Parathyroid adenoma (tissue), 2 donors: ENCODE measurements around the gene NKAP.
A peak's percentile ranks its signal among the peaks of the same experiment; 100 is the strongest.

Experiments used
- H2AFZ ChIP-seq: fragments of 300-600 bp; sonication (generic); one replicate; pipeline ENCODE4 v1.7.0; 2017; ENCODE audit warnings: antibody characterized with exemption, mild to moderate bottlenecking
- H3K27ac ChIP-seq: fragments of 300-600 bp; sonication (generic); one replicate; pipeline ENCODE4 v1.7.0; 2017
- H3K27me3 ChIP-seq: fragments of 300-600 bp; sonication (generic); one replicate; pipeline ENCODE4 v1.7.0; 2017; ENCODE audit warnings: low read length; ENCODE audit not compliant: control insufficient read depth, insufficient read depth
- H3K36me3 ChIP-seq: fragments of 300-600 bp; sonication (generic); one replicate; pipeline ENCODE4 v1.7.0; 2017; ENCODE audit warnings: low read length; ENCODE audit not compliant: control insufficient read depth, insufficient read depth
- H3K4me1 ChIP-seq: fragments of 300-600 bp; sonication (generic); one replicate; pipeline ENCODE4 v1.7.0; 2017; ENCODE audit warnings: control low read depth
- H3K4me2 ChIP-seq: fragments of 300-600 bp; sonication (generic); one replicate; pipeline ENCODE4 v1.7.0; 2017; ENCODE audit warnings: low read length
- H3K4me3 ChIP-seq: fragments of 300-600 bp; sonication (generic); one replicate; pipeline ENCODE4 v1.7.0; 2017; ENCODE audit warnings: low read depth, low read length
- H3K79me2 ChIP-seq: fragments of 300-600 bp; sonication (generic); one replicate; pipeline ENCODE4 v1.7.0; 2017; ENCODE audit warnings: control low read depth
- H3K9ac ChIP-seq: fragments of 300-600 bp; sonication (generic); one replicate; pipeline ENCODE4 v1.7.0; 2017; ENCODE audit warnings: mild to moderate bottlenecking
- H3K9me3 ChIP-seq: fragments of 300-600 bp; sonication (generic); one replicate; pipeline ENCODE4 v1.7.0; 2017; ENCODE audit warnings: low read length; ENCODE audit not compliant: control insufficient read depth
- CTCF ChIP-seq: fragments of 300-600 bp; sonication (generic); IDR thresholded peaks from one replicate; pipeline ENCODE4 v1.7.0; 2017; ENCODE audit warnings: antibody characterized with exemption, mild to moderate bottlenecking
- donor health status: primary hyperparathyroidism.

NKAP gene

DNA sequence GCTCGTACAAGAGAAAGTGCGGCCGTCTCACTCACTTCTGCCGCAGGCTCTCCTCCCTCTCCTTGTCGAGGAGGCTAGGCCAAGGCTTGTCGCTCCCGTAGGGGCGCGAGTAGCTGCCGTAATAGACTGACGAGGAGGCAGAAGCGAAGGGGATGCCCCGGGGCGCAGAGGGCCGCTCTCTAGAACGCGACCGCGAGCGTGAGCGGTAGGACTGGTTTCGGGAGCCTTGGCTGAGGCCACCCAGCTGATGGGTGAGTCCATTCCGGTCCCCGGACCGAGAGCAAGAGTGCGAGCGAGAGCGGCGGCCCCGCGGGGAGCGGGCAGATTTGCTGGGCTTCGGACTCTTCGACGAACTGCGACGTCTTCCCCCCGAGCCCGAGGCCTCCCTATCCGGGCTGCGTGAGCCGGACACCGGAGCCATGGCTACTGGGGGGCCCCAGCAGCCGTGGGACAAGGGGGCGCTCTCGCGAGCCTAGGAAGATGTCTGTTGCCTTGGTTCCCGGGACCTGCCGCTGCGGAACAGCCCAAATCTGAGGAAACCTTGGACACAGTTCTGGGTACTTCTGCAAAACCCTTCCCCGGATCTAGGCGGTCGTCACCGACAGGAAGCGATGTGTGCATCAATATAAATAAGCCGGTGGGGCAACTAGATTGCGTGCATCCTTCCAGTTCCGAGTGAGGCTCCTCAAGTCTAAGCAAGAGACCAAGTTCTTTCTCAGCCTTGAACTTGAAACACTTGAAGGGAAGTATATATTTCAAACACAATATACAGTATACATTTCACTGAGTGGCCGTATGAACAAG is at the start of gene NKAP:
Gene NKAP (minus strand): TSS at position 567 of the 804 bp plus-strand sequence. CDS start 146 bp downstream, at position 421.
- H3K4me3 ChIP-seq: peak within 1 kb of the TSS; percentile 69
- H3K27ac ChIP-seq: peak within 1 kb of the TSS; percentile 89
- no peaks in the 10 kb centered on the region for H3K36me3 ChIP-seq
- peak within 1 kb of the TSS; percentile 86 for H2AFZ ChIP-seq
- H3K79me2 ChIP-seq: peaks cover 4% of the 10 kb centered on the region
- peaks cover 2% of the 10 kb centered on the region for H3K4me1 ChIP-seq
- peak within 1 kb of the TSS; percentile 87 for H3K9ac ChIP-seq
- H3K9me3 ChIP-seq: no peaks in the 10 kb centered on the region
- no peaks in the 10 kb centered on the region for H3K27me3 ChIP-seq
- peak within 1 kb of the TSS; percentile 69 for H3K4me2 ChIP-seq
- TF ChIP-seq CTCF: no peak

DNA sequence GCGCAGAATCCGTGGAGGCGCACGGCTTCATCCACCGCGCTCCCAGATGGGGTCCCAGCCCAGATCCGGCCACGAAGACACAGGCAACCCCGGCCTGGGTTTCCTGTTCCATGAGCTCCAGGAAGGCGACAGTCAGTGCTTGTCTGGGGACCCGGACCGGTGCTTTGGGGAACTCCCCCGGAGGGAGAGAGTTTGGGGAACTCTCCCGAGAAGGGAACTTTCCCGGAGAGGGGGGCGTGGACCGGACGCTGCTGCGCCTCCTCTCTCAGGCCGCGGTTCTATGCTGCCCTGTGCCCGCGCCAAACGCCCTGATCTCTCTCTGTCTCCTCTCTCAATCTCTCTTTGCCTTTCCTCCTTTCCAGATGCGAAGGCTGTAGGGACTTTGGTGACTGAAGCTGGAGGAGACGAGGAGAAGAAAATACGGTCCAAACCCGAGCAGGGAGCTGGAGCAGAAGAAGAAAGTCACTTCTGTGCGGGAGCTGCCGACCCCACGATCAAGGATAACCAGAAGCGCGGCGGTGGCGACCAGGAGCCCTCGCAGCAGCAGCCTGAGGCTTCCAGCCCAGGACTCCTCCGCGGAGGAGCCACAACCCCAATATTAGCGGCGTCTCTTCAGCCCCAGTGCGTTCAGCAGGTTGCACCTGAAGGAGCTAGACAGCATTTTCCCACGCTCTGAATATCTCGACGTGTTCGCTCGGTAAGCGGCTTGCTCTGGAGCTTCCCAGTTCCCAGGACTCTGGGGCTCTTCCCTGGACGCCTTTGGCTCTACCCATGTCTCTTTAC is 47.6 kb upstream of the NKAP start:
- Histone ChIP-seq H3K4me3 (no peak overlapping the region), H3K9ac (no peak overlapping the region), H3K27ac (no peak overlapping the region), H3K4me2 (peak overlapping the region; percentile 26), H3K27me3 (no peaks in the 10 kb centered on the region), H3K9me3 (no peaks in the 10 kb centered on the region), H3K36me3 (no peaks in the 10 kb centered on the region), H3K4me1 (no peaks in the 10 kb centered on the region), H3K79me2 (no peaks in the 10 kb centered on the region), H2AFZ (no peak overlapping the region)
- no peak for TF ChIP-seq CTCF

DNA sequence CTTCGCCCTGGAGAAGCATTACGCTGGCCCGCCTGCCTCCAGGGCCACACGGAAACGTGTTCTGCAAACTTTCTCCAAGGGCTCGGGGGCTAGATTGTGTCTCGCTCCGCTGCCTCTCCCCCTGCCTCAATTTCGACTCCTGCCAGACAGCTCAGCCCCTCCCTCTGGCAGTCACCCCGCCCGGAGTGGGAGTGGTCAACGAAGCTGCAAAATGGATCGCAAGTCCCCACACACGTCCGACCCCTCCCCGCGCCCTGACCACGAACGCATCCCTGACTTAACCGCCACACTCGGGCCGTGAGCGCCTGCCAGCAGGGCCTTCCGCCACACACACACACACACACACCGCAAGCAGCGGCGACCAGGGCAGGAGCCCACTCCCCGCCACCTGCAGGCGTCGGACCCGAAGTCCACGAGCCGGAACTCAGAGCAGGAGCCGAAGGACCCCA is 47.0 kb upstream of the NKAP start:
- H3K4me2 ChIP-seq: peak overlapping the region; percentile 26
- no peaks in the 10 kb centered on the region for H3K27me3 ChIP-seq
- H3K36me3 ChIP-seq: no peaks in the 10 kb centered on the region
- no peaks in the 10 kb centered on the region for H3K9me3 ChIP-seq
- no peak overlapping the region for H3K27ac ChIP-seq
- H3K4me1 ChIP-seq: no peaks in the 10 kb centered on the region
- no peak overlapping the region for H3K9ac ChIP-seq
- no peaks in the 10 kb centered on the region for H3K79me2 ChIP-seq
- no peak overlapping the region for H3K4me3 ChIP-seq
- no peak overlapping the region for H2AFZ ChIP-seq
- no peak for TF ChIP-seq CTCF

DNA sequence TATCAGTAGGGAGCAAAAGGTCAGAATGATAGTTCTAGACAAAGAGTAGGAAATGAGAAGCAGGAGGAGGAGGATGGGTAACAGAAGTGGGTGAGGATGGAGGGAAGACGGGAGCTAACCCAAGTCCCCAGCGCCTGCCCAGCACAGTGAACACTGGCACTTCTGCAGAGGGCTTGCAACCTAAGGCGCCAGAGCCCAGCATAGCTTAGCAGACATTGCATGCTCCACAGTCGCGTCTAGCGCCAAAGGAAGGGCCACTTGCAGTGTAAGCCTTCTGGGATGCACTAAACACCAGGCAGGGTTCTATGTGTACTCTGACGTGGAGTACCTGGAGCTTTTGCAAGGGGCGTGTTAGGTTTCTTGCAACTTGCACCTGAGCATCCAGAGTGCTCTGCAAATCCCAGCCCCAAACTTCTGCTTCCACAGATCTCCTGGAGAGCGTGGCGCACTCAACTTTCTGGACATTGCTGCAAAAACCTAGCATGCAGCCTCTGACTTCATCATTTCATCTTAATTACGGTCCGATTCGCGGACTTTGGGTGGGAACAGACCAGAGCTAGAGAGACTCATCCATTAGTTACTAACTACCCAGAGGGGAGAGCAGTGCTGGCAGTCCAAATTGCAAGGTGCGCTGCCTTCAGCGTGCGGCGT is 46.5 kb upstream of the NKAP start:
- no peaks in the 10 kb centered on the region for H3K79me2 ChIP-seq
- no peak overlapping the region for H3K9ac ChIP-seq
- no peak overlapping the region for H3K27ac ChIP-seq
- H3K4me3 ChIP-seq: no peak overlapping the region
- no peak for TF ChIP-seq CTCF
- no peaks in the 10 kb centered on the region for H3K4me1 ChIP-seq
- no peak overlapping the region for H3K4me2 ChIP-seq
- H3K9me3 ChIP-seq: no peaks in the 10 kb centered on the region
- no peaks in the 10 kb centered on the region for H3K36me3 ChIP-seq
- H2AFZ ChIP-seq: no peak overlapping the region
- H3K27me3 ChIP-seq: no peaks in the 10 kb centered on the region
